ENCODE data around the gene UPF2. TPM values are rescaled to one million over a fixed set of nuclear protein-coding genes. Genes with fewer than 3 reads are reported as not detected.

UPF2 gene
- total and polyA plus RNA-seq, 2 of the 13 experiments (the other 11 are each of a cell fraction or from before 2014, with no cell fraction given) = 6.2 to 14.5 TPM

GRCh38 chr10:11881477-11882417 lies 160.9 kb downstream of the UPF2 start (continued):
- TF ChIP-seq ZNF546 (CRISPR knock-in tag; conservative IDR thresholded peaks at IDR 0.05) (no peak), E2F5 (CRISPR knock-in tag; conservative IDR thresholded peaks at IDR 0.05) (no peak), ZEB1 (IDR thresholded peaks at IDR 0.05; ENCODE audit: insufficient replicate concordance, low read depth) (no peak), ATF7-NPFF (CRISPR knock-in tag; IDR thresholded peaks at IDR 0.05; ENCODE audit: low read depth) (no peak), EP300 (IDR thresholded peaks at IDR 0.05; ENCODE audit: low read depth in 2 of 2, low read length in 2 of 2) (no peak), EP300 (CRISPR knock-in tag; IDR thresholded peaks at IDR 0.05; ENCODE audit: borderline replicate concordance) (no peak), ZNF407 (CRISPR knock-in tag; IDR thresholded peaks at IDR 0.05; ENCODE audit: not compliant biosample characterization) (no peak), HOXA3 (CRISPR knock-in tag; IDR thresholded peaks at IDR 0.05) (peak; percentile 49), ZBTB1 (CRISPR knock-in tag; IDR thresholded peaks at IDR 0.05; ENCODE audit: borderline replicate concordance) (no peak), JUN (CRISPR knock-in tag; IDR thresholded peaks at IDR 0.05) (no peak), SP4 (CRISPR knock-in tag; IDR thresholded peaks at IDR 0.05) (no peak), RAD51 (IDR thresholded peaks at IDR 0.05; ENCODE audit: borderline replicate concordance) (no peak), ZNF280D (CRISPR knock-in tag; IDR thresholded peaks at IDR 0.05) (no peak), DPF2 (CRISPR knock-in tag; IDR thresholded peaks at IDR 0.05; ENCODE audit: borderline replicate concordance, low read depth) (no peak), GATAD1 (CRISPR knock-in tag; IDR thresholded peaks at IDR 0.05) (no peak)
